OCI-LY3 (cell line): ENCODE data around the gene FAM216B.
A peak's percentile ranks its signal among the peaks of the same experiment; 100 is the strongest.
"Not testable (repeated sequence)": the region's sequence is repeated elsewhere in the genome, so short reads cannot be mapped to it uniquely, and the experiment has no call there.

Source experiments
- H2AFZ ChIP-seq: fragments of 200-600, 300-600 bp; shearing (Covaris generic); 2 replicates; pipeline ENCODE4 v1.6.0; 2014; ENCODE audit warnings: antibody characterized with exemption, low read depth, low read length
- H3K27ac ChIP-seq: fragments of 200-600, 300-600 bp; sonication (generic); 2 replicates; pipeline ENCODE4 v1.5.1; 2014; ENCODE audit warnings: mild to moderate bottlenecking, low read length, moderate library complexity, mixed read lengths
- H3K27me3 ChIP-seq: fragments of 200-600, 300-600 bp; sonication (generic); 2 replicates; pipeline ENCODE4 v1.6.1; 2014; ENCODE audit warnings: low read depth, low read length, mixed read lengths
- H3K36me3 ChIP-seq: fragments of 200-600, 300-600 bp; sonication (generic); replicated peaks from 2 replicates; pipeline ENCODE3; 2014; ENCODE audit warnings: low read depth, low read length, mixed read lengths
- H3K4me1 ChIP-seq: fragments of 300-600, 200-600 bp; sonication (generic); 2 replicates; pipeline ENCODE4 v1.6.1; 2014; ENCODE audit warnings: low read length, mixed read lengths
- H3K4me2 ChIP-seq: fragments of 200-600, 300-600 bp; sonication (generic); 2 replicates; pipeline ENCODE4 v1.6.1; 2014; ENCODE audit warnings: low read length, mixed read lengths
- H3K4me3 ChIP-seq: fragments of 300-600, 200-600 bp; sonication (generic); 2 replicates; pipeline ENCODE4 v1.5.1; 2014; ENCODE audit warnings: antibody characterized with exemption, mild to moderate bottlenecking, low read length, moderate library complexity
- H3K79me2 ChIP-seq: fragments of 300-600, 200-600 bp; shearing (Covaris generic); 2 replicates; pipeline ENCODE4 v1.6.1; 2014; ENCODE audit warnings: mild to moderate bottlenecking, low read length, mixed read lengths
- H3K9ac ChIP-seq: fragments of 300-600, 200-600 bp; shearing (Covaris generic); 2 replicates; pipeline ENCODE4 v1.6.0; 2014; ENCODE audit warnings: mild to moderate bottlenecking, low read length, moderate library complexity
- H3K9me3 ChIP-seq: fragments of 200-600, 300-600 bp; shearing (Covaris generic); 2 replicates; pipeline ENCODE4 v1.6.1; 2014; ENCODE audit warnings: low read length, mixed read lengths; ENCODE audit not compliant: insufficient read depth
- H4K20me1 ChIP-seq: fragments of 200-600, 300-600 bp; sonication (generic); 2 replicates; pipeline ENCODE4 v1.6.1; 2016; ENCODE audit warnings: low read length, mixed read lengths; ENCODE audit not compliant: insufficient read depth
- CTCF ChIP-seq: fragments of 200-600, 300-600 bp; sonication (generic); IDR thresholded peaks from 2 replicates; pipeline ENCODE4 v1.5.1; 2014; ENCODE audit warnings: antibody characterized with exemption, low read length, low read depth
- EZH2phosphoT487 ChIP-seq: fragments of 200-600 bp; shearing (Covaris generic); IDR thresholded peaks from 2 replicates; pipeline ENCODE4 v1.6.1; 2018; ENCODE audit warnings: antibody characterized with exemption, mixed run types, low read depth

The FAM216B gene

GRCh38 chr13:42762251-42762650, 19.1 kb upstream of the FAM216B start:
- Histone ChIP-seq H3K27me3 (peaks cover 8% of the 10 kb centered on the region; the same call in 1 of the 2 replicates), H3K27ac (no peak overlapping the region), H3K79me2 (no peaks in the 10 kb centered on the region), H2AFZ (no peak overlapping the region), H3K4me1 (no peaks in the 10 kb centered on the region), H3K9ac (no peak overlapping the region), H4K20me1 (no peaks in the 10 kb centered on the region), H3K4me3 (no peak overlapping the region), H3K36me3 (no peaks in the 10 kb centered on the region), H3K9me3 (no peaks in the 10 kb centered on the region), H3K4me2 (no peak overlapping the region)
- TF ChIP-seq EZH2phosphoT487 (no peak), CTCF (no peak)

- Histone ChIP-seq H3K9me3 (no peaks in the 10 kb centered on the region), H3K9ac (no peak overlapping the region), H3K36me3 (no peaks in the 10 kb centered on the region), H3K4me2 (no peak overlapping the region), H3K27me3 (peaks cover 8% of the 10 kb centered on the region; the same call in 1 of the 2 replicates), H2AFZ (no peak overlapping the region), H4K20me1 (no peaks in the 10 kb centered on the region), H3K79me2 (no peaks in the 10 kb centered on the region), H3K4me3 (no peak overlapping the region), H3K27ac (no peak overlapping the region), H3K4me1 (no peaks in the 10 kb centered on the region)
- TF ChIP-seq CTCF (no peak), EZH2phosphoT487 (no peak)
Observed at GRCh38 chr13:42762917-42763316, 18.5 kb upstream of the FAM216B start.

GRCh38 chr13:42766016-42766415, 15.4 kb upstream of the FAM216B start:
- Histone ChIP-seq H3K79me2 (no peaks in the 10 kb centered on the region), H3K4me2 (no peak overlapping the region), H3K27ac (no peak overlapping the region), H3K9me3 (no peaks in the 10 kb centered on the region), H3K27me3 (peaks cover 14% of the 10 kb centered on the region; the same call in 1 of the 2 replicates), H4K20me1 (no peaks in the 10 kb centered on the region), H3K36me3 (no peaks in the 10 kb centered on the region), H3K4me1 (no peaks in the 10 kb centered on the region), H2AFZ (no peak overlapping the region), H3K9ac (no peak overlapping the region), H3K4me3 (no peak overlapping the region)
- TF ChIP-seq EZH2phosphoT487 (no peak), CTCF (no peak)

GRCh38 chr13:42769650-42770049, 11.7 kb upstream of the FAM216B start:
- no peak overlapping the region for H3K27ac ChIP-seq
- H3K4me1 ChIP-seq, result no peaks in the 10 kb centered on the region
- no peaks in the 10 kb centered on the region for H3K9me3 ChIP-seq
- no peak overlapping the region for H3K9ac ChIP-seq
- H3K79me2 ChIP-seq, result no peaks in the 10 kb centered on the region
- H3K4me3 ChIP-seq, result no peak overlapping the region
- peaks cover 9% of the 10 kb centered on the region; the same call in 1 of the 2 replicates for H3K27me3 ChIP-seq
- no peaks in the 10 kb centered on the region for H3K36me3 ChIP-seq
- no peak overlapping the region for H3K4me2 ChIP-seq
- TF ChIP-seq CTCF (0 out of 2 replicates have a peak, but pooled peaks have one; percentile 9), EZH2phosphoT487 (no peak)
- no peak overlapping the region for H2AFZ ChIP-seq
- H4K20me1 ChIP-seq, result no peaks in the 10 kb centered on the region

GRCh38 chr13:42776558-42776957, 4.8 kb upstream of the FAM216B start:
- not testable (repeated sequence) for H3K9me3 ChIP-seq, H4K20me1 ChIP-seq, H3K4me3 ChIP-seq, H3K9ac ChIP-seq, H3K79me2 ChIP-seq, H2AFZ ChIP-seq, H3K4me2 ChIP-seq, H3K36me3 ChIP-seq, H3K4me1 ChIP-seq, H3K27ac ChIP-seq
- H3K27me3 ChIP-seq, result peaks cover 28% of the 10 kb centered on the region
